Bone marrow (tissue), 2 donors: Measurements from ENCODE around the gene DGKZ.
"Not testable (repeated sequence)": the region's sequence is repeated elsewhere in the genome, so short reads cannot be mapped to it uniquely, and the experiment has no call there.

Source experiments
- DNase-seq, 2 donors: peaks; one replicate each; lab custom pipeline; 2025; lab: John Stamatoyannopoulos, UW

The DGKZ gene, protein sequence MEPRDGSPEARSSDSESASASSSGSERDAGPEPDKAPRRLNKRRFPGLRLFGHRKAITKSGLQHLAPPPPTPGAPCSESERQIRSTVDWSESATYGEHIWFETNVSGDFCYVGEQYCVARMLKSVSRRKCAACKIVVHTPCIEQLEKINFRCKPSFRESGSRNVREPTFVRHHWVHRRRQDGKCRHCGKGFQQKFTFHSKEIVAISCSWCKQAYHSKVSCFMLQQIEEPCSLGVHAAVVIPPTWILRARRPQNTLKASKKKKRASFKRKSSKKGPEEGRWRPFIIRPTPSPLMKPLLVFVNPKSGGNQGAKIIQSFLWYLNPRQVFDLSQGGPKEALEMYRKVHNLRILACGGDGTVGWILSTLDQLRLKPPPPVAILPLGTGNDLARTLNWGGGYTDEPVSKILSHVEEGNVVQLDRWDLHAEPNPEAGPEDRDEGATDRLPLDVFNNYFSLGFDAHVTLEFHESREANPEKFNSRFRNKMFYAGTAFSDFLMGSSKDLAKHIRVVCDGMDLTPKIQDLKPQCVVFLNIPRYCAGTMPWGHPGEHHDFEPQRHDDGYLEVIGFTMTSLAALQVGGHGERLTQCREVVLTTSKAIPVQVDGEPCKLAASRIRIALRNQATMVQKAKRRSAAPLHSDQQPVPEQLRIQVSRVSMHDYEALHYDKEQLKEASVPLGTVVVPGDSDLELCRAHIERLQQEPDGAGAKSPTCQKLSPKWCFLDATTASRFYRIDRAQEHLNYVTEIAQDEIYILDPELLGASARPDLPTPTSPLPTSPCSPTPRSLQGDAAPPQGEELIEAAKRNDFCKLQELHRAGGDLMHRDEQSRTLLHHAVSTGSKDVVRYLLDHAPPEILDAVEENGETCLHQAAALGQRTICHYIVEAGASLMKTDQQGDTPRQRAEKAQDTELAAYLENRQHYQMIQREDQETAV

DNA sequence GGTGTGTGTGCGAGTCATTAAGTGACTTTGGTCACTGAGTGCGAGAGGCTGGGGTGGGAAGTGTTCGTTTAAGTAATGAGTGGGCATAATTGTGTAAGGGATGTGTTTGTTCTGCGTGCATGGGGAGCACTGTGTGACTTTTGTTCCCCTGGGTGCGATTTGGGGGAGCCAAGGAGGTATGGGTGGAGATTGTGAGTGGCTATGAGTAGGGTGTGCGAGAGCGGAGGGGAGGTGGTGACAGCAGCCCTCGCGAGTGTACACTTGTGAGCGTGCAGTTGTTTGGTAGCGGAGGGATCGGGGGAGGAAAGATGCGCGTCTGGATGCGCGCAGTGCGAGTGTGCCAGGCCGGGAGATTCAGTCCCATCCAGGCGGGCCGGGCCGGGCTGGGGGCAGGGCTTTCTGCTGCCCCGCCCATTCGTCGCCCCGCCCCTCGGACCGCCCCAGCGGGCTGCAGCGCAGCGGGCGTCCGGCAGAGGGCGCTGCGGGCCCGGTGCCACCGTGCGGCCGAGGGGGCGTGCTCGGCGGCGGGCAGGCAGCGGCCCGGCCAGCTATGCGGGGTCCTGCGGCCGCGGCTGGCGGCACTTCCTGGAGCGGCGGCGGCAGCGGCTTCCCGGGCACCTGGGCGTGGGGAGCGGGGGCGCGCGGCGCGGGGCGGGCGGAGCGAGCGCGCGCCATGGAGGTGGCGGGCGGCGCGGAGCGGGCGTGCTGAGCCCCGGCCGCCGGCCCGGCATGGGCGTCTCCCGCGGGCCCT is at the start of gene DGKZ:
DGKZ (plus strand) TSS at position 578 of the 751 bp plus-strand sequence. CDS start 197 bp downstream, outside the sequence.
- peak; percentile 38 to 65 for DNase-seq

DNA sequence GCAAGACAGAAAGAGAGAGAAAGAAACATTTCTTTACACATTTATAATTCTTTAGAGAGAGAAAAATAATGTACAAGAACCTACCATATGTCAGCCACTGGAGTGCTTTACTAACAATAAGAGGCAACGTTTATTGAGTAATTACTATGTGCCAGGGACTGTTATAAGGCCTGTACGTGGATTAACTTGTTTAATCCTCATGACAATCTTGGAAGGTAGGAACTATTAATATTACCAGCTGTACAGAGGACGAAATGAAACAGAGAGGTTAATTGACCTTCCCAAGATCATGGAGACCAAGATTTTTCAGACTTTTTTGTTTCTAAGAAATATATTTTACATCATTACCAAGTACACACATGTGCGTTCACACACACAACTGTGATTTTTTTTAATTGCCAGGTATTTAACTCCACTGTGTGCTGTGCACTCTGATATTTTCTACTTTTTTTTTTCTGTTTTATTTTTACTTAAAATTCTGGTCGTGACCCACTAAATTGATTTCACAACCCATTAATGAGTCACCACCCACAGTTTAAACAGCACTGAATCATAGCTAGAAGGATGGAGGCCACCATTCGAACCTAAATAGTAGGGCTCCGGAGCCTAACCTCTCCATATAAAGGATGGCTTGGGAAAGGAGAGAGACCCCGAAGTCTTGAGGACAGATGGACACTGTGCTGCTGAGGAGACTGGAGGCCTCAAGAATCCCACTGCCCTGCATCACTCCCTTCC is 48.4 kb upstream of the DGKZ start:
- DNase-seq, result no peak

DNA sequence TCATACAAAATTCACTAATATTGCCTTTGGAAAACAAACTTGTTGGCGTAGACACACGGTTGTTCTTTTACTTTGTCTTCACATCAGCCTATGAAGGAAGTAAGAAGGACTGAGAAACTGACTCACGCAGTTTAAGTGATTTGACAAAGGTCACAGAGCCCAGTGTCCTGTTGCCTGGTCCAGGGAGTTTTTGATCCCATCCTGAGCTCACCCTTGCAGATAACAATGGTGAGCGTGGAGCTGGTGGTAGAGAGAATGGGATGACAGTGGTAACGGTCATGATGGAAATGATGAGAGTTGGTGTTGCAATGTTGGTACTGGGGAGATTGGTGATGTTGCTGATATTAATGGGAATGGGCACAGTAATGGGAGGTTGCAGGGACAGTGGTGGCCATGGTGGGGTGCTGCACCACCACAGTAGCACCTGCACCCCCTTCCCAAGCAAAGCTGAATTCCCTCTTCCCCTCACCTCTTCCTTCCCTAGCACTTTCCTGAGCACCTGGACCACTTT is 47.8 kb upstream of the DGKZ start:
- DNase-seq, result no peak

DNA sequence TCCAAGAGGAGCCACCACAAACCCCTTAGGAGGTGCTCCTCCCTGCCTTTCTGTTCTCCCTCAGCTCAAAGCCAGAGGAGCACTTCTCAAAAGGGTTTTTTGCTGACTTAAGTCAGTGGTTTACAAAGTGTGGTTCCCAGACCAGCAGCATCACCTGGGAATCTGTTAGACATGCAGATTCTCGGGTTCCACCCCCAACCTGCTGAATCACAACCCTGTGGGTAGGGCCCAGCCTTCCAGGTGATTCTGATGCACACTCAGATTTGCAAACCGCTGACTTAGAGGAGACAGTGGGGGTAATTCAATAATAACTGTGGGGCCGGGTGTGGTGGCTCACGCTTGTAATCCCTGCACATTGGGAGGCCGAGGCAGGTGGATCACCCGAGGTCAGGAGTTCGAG is 47.0 kb upstream of the DGKZ start:
- no peak for DNase-seq

DNA sequence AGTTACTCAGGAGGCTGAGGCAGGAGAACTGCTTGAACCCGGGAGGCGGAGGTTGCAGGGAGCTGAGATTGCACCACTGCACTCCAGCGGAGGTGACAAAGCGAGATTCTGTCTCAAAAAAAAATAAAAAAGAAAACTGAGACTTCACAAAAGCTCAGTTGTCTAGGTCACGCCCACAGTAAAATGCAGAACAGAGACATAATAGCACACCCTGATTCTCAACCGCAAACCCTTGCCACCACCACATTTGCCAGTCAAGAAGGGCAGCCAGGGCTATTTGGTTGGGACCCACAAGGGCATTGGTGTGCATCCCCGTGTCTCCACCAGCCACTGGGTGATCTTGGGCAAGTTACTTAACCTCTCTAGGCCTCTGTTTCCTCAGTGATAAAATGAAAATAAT is 44.4 kb upstream of the DGKZ start:
- no peak for DNase-seq

DNA sequence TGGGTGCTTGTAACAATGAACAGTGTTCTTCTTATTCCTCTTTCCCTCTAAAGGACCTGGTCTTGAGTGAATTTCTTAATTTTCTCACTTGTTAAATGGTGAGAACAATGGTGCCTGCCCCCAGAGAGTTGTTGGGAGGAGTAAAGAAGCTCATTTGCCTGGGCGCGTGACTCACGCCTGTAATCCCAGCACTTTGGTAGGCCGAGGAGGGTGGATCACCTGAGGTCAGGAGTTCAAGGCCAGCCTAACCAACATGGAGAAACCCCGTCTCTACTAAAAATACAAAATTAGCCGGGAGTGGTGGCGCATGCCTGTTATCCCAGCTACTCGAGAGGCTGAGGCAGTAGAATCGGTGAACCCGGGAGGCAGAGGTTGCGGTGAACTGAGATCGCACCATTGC is 43.2 kb upstream of the DGKZ start:
- not testable (repeated sequence) for DNase-seq

DNA sequence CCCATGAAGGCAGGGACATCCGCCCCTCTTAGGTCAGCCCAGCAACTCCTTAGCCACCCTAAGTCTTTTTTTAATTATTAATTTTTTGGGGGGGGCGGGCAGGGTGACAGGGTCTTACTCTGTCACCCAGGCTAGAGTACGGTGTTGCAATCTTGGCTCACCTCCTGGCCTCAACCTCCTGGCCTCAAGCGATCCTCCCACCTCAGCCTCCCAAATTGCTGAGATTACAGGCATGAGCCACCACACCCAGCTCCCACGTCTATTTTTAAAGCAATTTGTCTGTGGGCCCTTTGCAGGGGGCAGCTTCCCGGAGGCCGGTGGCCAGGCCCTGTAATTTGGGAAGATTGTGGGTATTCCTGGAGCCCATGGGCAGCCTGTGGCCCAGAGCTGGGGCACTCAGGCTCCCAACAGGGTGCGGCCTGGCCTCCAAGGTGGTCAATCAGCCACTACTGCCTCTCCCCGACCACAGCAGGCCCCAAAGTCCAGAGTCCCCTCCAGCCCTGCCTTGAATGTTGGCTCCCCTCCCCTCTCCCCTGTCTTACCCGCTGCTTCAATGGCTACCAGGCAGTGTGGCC is 42.6 kb upstream of the DGKZ start:
- DNase-seq, result no peak

DNA sequence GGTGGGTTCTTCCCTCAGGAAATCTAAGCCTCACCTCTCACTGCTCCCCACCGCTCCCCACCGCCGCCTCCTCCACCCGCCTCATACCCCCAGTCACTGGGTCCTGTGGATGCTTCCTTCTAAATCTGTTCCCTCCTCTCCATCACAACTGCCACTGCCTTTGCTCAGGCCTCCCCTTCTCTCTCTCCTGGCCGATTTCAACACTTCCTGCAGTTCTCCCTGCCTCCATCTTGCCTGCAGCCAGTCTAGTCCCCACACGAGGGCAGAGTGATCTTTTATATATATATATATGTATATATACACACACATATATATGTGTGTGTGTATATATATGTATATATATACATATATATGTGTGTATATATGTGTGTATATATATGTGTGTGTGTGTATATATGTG is 42.0 kb upstream of the DGKZ start:
- peak in 1 of 2 donors; percentile 74 for DNase-seq

DNA sequence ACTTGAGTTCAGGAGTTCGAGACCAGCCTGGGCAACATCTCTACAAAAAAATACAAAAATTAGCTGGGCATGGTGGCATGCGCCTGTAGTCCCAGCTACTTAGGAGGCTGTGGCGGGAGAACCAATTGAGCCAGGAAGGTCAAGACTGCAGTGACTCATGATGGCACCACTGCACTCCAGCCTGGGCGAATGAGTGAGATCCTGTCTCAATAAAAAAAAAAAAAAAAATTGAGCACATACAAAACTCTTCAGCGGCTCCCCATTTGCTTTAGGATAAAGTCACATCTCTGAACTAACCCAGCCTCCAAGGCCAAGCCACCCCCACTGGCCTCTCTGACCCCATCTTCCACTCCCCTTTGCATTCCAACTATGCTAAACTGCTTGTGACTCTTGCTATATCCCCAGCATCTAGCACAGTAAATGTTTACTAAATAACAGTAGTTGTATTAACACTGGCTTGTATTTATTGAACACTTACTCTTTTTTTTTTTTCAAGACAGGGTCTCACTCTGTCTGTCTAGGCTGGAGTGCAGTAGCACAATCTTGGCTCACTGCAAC is 40.9 kb upstream of the DGKZ start:
- no peak for DNase-seq

DNA sequence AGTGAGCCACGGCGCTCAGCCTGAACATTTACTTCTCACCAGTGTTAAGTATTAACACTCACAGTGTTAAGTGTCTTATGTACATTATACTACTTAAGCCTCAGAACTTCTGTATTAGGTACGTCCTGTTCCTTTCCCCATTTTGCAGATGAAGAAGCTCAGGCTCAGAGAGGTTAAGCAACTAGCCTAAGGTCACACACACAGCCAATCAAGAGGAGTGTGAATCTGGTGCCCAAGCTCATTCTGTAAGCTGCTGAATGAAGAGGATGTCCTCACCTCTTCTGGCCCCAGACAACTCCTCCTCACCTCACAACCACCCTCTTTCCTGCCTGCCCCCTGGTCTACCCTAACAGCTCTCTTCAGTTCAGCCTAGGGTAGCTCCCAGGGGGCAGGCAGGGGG is 39.9 kb upstream of the DGKZ start:
- DNase-seq, result no peak

DNA sequence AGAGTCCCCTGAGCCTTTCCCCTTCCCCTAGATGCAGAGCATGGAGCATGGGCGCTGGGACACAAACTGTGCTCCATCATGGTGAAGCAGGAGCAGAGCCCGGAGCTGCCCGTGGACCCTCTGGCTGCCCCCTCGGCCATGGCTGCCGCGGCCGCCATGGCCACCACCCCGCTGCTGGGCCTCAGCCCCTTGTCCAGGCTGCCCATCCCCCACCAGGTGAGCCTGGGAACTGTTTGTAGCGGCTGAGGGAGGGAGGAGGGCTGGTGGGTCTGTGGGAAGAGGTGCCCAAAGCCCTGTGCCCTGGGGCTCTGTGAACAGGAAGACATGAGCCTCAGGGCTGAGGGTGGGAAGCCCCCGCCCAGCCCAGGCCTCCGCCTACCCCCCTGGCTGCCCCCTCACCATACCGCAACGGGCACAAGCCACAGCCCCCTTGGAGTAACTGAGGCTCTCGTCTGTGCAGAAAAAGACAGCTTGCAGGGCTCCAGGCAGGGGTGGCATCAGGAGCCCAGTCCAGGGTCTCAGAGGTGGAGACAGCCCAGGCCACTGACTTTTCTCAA is 39.4 kb upstream of the DGKZ start:
- DNase-seq, result no peak

DNA sequence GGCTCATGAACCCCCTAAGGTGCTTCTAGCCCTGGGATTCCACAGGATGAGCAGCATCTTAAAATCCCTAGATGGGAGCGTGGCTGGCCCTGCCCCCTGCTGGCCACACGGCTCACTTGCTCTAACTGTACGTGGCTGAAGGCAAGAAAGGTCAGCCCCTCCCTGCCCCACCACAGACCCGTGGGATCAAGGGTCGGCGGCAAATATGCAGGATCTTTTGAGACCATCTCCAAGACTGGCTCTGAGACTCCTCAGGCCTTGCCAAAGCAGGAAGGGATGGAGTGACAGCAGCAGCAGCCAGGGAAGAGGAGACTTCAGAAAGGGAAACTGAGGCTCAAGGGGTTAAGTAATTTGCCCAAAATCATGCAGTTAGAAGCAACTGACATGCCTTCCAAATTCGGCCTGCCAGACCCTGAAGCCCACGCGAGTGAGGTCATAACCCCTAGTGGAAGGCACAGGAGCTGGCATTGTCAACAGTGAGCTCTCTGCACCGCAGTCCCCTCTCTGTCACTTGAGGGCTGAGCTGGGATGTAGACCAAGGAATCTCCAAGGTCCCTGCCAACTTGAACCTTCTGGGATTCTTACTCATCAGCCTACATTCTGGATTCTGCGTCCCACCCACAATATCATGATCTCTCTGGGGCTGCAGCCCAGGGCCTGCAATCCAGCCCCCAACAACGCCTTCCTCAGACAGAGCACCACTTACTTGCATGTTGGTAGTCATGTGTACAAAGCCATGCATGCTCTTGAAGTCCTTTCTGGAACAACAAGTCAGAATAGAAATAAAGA is 38.4 kb upstream of the DGKZ start:
- peak; percentile 28 to 39 for DNase-seq

DNA sequence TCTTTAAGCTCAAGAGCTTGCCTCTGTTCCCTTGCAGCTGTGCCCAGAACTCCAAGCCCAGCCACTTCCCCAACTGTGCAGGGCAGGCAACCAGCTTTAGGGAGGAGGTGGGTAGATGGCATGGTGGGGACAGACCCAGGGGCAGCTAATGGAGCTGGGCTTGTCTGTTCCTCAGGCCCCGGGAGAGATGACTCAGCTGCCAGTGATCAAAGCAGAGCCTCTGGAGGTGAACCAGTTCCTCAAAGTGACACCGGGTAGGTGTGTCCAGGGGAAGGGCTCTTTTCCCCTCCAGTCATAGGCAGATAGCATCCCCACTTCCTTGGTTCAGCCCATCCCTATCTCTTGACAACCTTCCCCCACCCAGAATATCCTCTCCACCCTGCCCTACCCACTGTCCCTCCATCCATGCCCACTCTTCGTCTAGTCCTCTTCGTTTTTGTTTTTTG is 37.4 kb upstream of the DGKZ start:
- DNase-seq, result peak in 1 of 2 donors; percentile 10

DNA sequence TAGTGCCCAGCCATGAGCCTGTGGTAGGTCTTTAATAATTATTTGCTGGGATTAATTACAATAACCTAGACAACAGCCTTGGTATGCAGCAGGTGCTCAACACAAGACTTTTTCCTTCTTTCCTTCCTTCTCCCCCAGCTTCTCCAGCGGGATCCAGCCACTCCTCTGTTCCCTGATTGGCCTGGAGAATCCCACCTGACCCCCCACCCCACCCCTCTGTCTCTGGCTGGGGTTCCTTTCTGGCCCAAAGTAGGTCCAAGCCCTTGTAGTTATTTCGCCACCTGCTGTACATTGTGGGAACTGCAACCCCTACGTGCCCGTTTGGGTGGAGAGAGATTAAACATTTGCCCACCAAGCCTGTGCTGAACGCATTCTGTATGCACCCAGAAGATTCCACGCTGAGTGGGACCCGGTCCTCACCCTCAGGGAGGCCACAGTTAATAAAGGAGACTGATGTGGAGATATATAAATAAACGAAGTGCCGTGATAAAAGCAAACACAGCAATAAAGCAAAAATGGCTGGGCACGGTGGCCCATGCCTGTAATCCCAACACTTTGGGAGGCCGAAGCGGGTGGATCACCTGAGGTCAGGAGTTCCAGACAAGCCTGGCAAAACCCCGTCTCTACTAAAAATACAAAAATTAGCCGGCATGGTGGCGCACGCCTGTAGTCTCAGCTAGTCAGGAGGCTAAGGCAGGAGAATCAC is 32.1 kb upstream of the DGKZ start:
- peak; percentile 38 to 42 for DNase-seq

DNA sequence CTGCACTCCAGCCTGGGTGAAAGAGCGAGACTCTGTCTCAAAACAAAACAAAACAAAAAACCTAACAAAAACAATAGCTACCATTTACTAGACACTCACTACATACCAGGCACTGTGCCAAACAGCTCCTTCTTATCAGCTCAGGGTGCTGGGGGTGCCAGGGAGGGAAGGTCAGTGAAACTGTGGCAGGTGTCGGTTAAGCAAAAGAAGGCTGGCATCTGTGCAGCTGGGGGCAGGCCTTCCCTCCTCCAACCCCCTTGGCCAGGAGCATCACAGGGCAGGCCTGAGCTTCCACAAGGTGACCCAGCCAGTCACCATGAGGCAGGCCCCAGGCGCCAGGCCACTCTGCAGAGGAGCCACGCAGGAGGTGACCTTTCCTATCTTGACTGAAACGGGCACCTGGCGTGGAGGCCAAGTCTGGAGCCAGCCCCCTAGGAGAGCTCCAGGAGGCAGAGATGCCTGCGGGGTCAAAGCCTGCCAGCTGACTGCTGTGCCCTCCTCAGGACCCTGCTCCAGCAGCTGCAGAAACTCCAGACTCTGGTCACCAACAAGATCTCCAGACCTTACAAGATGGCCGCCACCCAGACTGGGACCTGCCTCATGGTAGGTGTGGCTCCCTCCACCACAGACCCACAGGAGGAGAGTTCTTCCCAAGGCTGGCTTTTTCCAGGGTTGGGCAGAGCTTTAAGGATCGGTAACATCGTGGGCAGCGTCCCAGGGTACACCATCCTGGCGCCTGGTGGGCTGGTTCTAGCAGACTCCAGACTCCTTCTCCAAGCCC is 31.3 kb upstream of the DGKZ start:
- no peak for DNase-seq

DNA sequence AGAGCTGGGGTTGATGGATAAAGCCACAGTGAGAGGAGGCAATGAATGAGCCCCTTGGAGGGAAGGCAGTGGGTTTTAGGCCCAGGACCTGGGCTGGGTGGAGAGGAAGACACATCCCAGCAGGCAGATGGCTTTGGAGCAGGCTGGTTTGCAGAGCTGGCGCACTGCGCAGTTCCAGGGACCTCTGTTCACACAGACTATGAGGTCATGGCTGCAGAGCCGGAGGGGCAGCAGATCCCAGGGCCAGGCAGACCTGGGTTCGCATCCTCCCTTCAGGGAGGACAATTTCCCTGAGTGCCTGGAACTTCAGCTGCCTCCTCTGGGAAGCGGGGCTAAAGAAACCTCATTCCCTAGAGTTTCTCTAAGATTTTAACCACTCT is 28.2 kb upstream of the DGKZ start:
- no peak for DNase-seq

DNA sequence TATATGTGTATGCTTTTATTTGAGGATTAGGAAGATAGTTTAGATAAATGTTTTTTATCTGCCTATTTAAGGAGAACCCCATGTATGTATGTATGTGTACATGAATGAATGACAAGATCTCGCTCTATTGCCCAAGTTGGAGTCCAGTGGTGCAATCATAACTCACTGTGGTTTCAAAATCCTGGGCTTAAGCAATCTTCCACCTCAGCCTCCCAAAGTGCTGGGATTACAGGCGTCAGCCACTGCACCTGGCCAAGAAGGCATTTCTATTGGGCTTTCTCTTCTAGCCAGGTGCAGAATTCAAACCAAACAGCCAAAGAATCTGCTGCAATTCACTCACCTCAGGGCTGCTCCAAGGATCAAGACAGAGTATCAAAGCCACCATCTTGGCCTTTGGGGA is 25.5 kb upstream of the DGKZ start:
- DNase-seq, result no peak

DNA sequence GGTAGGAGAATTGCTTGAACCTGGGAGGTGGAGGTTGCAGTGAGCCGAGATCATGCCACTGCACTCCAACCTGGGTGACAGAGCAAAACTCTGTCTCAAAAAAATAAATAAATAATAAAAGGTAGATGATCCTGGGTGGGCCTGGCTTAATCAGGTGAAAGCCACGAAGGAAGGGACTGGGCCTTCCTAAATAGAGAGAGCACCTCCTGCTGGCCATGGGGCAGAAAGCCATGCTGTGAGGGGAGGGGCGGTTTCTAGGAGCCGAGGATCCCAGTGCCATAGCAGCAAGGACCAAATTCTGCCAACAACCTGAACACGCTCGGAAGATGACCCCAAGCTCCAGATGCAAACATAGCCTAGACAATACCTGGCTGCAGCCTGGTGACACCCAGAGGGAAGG is 24.5 kb upstream of the DGKZ start:
- DNase-seq, result no peak
